Small intestine (tissue), 16 donors: ENCODE results near the gene PRIM2. TPM values are rescaled to one million over a fixed set of nuclear protein-coding genes. Genes with fewer than 3 reads are reported as not detected.
"Not testable (repeated sequence)": the region's sequence is repeated elsewhere in the genome, so short reads cannot be mapped to it uniquely, and the experiment has no call there.

Experiments
- DNase-seq, 2 donors: peaks; one replicate each; pipeline versions ENCODE4 v3.0.0 to v3.0.0-alpha.2; 2013
- FAIRE-seq: peaks from 2 replicates; lab custom pipeline; 2012; peaks lifted over from hg19 to GRCh38; lab: Jason Lieb, UNC
- H3K27ac ChIP-seq, 3 donors: one replicate each; pipeline ENCODE4 v1.5.1; 2013; ENCODE audit warnings: low read length in 2 of 3, mild to moderate bottlenecking in 2 of 3, control low read depth in 1 of 3, inconsistent platforms in 1 of 3, low read depth in 1 of 3, moderate library complexity in 1 of 3
- H3K27me3 ChIP-seq, 3 donors: one replicate each; pipeline ENCODE4 v1.6.1; 2013; ENCODE audit warnings: low read length in 3 of 3, inconsistent platforms in 1 of 3; ENCODE audit not compliant: control insufficient read depth in 3 of 3, insufficient read depth in 3 of 3
- H3K36me3 ChIP-seq, 3 donors: one replicate each; pipeline ENCODE4 v1.6.1; 2013; ENCODE audit warnings: low read length in 3 of 3, inconsistent platforms in 1 of 3, low read depth in 1 of 3, mild to moderate bottlenecking in 1 of 3, moderate library complexity in 1 of 3; ENCODE audit not compliant: control insufficient read depth in 3 of 3, insufficient read depth in 2 of 3
- H3K4me1 ChIP-seq, 3 donors: one replicate each; pipeline ENCODE4 v1.6.1; 2013; ENCODE audit warnings: low read length in 2 of 3, inconsistent platforms in 1 of 3, low read depth in 1 of 3, mild to moderate bottlenecking in 1 of 3, moderate library complexity in 1 of 3; ENCODE audit not compliant: control insufficient read depth in 3 of 3, insufficient read depth in 2 of 3
- H3K4me3 ChIP-seq, 3 donors: one replicate each; pipeline ENCODE4 v1.5.1; 2013; ENCODE audit warnings: low read length in 3 of 3, control low read depth in 1 of 3, inconsistent platforms in 1 of 3, low read depth in 1 of 3, mild to moderate bottlenecking in 1 of 3, moderate library complexity in 1 of 3
- H3K9me3 ChIP-seq, 2 donors: one replicate each; pipeline ENCODE4 v1.6.1; 2013; ENCODE audit warnings: low read depth in 1 of 2, low read length in 1 of 2; ENCODE audit not compliant: control insufficient read depth in 2 of 2, insufficient read depth in 1 of 2
- WGBS, 3 donors: extraction: QIAGEN DNeasy Blood & Tissue Kit; methylation state at CpG; one replicate each; pipeline ENCODE4 v1.1.7; 2013; 5-methylcytosine and 5-hydroxymethylcytosine counted together
- long read RNA-seq, 10 donors: transcript quantifications; one replicate each; lab custom pipeline, GENCODE V29; 2026
- polyA plus RNA-seq, 4 donors: library from polyadenylated mRNA; stranded (reverse) in 3 of 4; unstranded in 1 of 4; fragments of 200-250 nt in 3 of 4; fragments of 120-200 nt in 1 of 4; gene quantifications; one replicate each; pipeline versions ENCODE4 v1.2.1 to v1.2.3, GENCODE V29; 2013
- donor health status: healthy with polysubstance abuse.
- donor health status: control.
- donor health status: control.
- donor health status: Bipolar disorder and iron deficiency.
- donor health status: healthy.

PRIM2 gene
- polyA plus RNA-seq: 1 to 10 TPM; 2.7 to 9.7 (median 5.9) TPM
- long read RNA-seq, donor 1, partial matches to known transcripts: 0 of 4 reads
- long read RNA-seq, donor 1, other reads (novel, unspliced or antisense): 0 of 4 reads
- long read RNA-seq, donor 2: 0 reads
- long read RNA-seq, donor 3: 0 reads
- long read RNA-seq, donor 4: 0 reads
- long read RNA-seq, donor 5: 0 reads
- long read RNA-seq, donor 6: 0 reads
- long read RNA-seq, donor 7, partial matches to known transcripts: 0 of 1 reads
- long read RNA-seq, donor 7, other reads (novel, unspliced or antisense): 0 of 1 reads
- long read RNA-seq, donor 8: 0 reads
- long read RNA-seq, donor 9: 0 reads
- long read RNA-seq, donor 10, partial matches to known transcripts: 6 of 8 reads
- long read RNA-seq, donor 10, other reads (novel, unspliced or antisense): 0 of 8 reads

GRCh38 chr6:57317060-57317943 lies at the start of gene PRIM2:
Gene PRIM2 (plus strand): TSS chr6:57317630. CDS start chr6:57318446, 816 bp downstream.
- peaks cover 0 to 9% (median 0%) of the 10 kb centered on the region in 3 donors for H3K4me1 ChIP-seq
- peak; percentile 92 for DNase-seq
- no peak for FAIRE-seq
- no peaks in the 10 kb centered on the region for H3K9me3 ChIP-seq
- peak within 1 kb of the TSS in 2 of 3 donors; percentile 36 to 73 for H3K27ac ChIP-seq
- H3K4me3 ChIP-seq: peak within 1 kb of the TSS; percentile 50 to 89 (median 82)
- peaks cover 0 to 5% (median 0%) of the 10 kb centered on the region in 3 donors for H3K36me3 ChIP-seq
- peaks cover 0 to under 1% (median 0%) of the 10 kb centered on the region in 3 donors for H3K27me3 ChIP-seq
- 0 to 1% (median 1%) methylated on average over 27 of the region's 27 CpGs for WGBS, 3 donors

GRCh38 chr6:57268294-57268640 lies 49.2 kb upstream of the PRIM2 start:
- H3K4me3 ChIP-seq: no peak overlapping the region
- H3K9me3 ChIP-seq: no peaks in the 10 kb centered on the region
- FAIRE-seq (no peak), DNase-seq (no peak)
- no peaks in the 10 kb centered on the region for H3K36me3 ChIP-seq
- H3K27ac ChIP-seq: no peak overlapping the region
- no peaks in the 10 kb centered on the region for H3K4me1 ChIP-seq
- no peaks in the 10 kb centered on the region for H3K27me3 ChIP-seq

GRCh38 chr6:57274113-57274824 lies 43.2 kb upstream of the PRIM2 start:
- WGBS, 3 donors: 87 to 89% (median 88%) methylated on average over 17 of the region's 17 CpGs
- not testable (repeated sequence) for FAIRE-seq, H3K4me1 ChIP-seq, H3K9me3 ChIP-seq, DNase-seq, H3K27ac ChIP-seq, H3K4me3 ChIP-seq, H3K36me3 ChIP-seq, H3K27me3 ChIP-seq

GRCh38 chr6:57275384-57275783 lies 42.0 kb upstream of the PRIM2 start:
- DNase-seq (no peak), FAIRE-seq (no peak)
- H3K4me1 ChIP-seq: no peaks in the 10 kb centered on the region
- WGBS, 3 donors: 66 to 75% (median 66%) methylated on average over 3 of the region's 3 CpGs
- no peaks in the 10 kb centered on the region for H3K36me3 ChIP-seq
- peaks cover 0 to 2% (median 0%) of the 10 kb centered on the region in 3 donors for H3K27me3 ChIP-seq
- no peak overlapping the region for H3K4me3 ChIP-seq
- no peaks in the 10 kb centered on the region for H3K9me3 ChIP-seq
- no peak overlapping the region for H3K27ac ChIP-seq

GRCh38 chr6:57276946-57277345 lies 40.5 kb upstream of the PRIM2 start:
- DNase-seq (no peak), FAIRE-seq (no peak)
- H3K9me3 ChIP-seq: no peaks in the 10 kb centered on the region
- H3K27ac ChIP-seq: no peak overlapping the region
- no peaks in the 10 kb centered on the region for H3K36me3 ChIP-seq
- no peak overlapping the region for H3K4me3 ChIP-seq
- H3K4me1 ChIP-seq: no peaks in the 10 kb centered on the region
- H3K27me3 ChIP-seq: peaks cover 0 to 2% (median 0%) of the 10 kb centered on the region in 3 donors

GRCh38 chr6:57278570-57278969 lies 38.9 kb upstream of the PRIM2 start:
- Histone ChIP-seq H3K27ac (no peak overlapping the region), H3K27me3 (peaks cover 0 to 2% (median 0%) of the 10 kb centered on the region in 3 donors), H3K4me1 (no peaks in the 10 kb centered on the region), H3K4me3 (no peak overlapping the region), H3K36me3 (no peaks in the 10 kb centered on the region), H3K9me3 (no peaks in the 10 kb centered on the region)
- DNase-seq (no peak), FAIRE-seq (no peak)
- 72 to 92% (median 75%) methylated on average over 2 of the region's 2 CpGs for WGBS, 3 donors

- no peak overlapping the region for H3K27ac ChIP-seq
- DNase-seq: no peak
These were observed 38.4 kb upstream of the PRIM2 start for GRCh38 chr6:57279013-57279412.

GRCh38 chr6:57283106-57283505 lies 34.3 kb upstream of the PRIM2 start:
- H3K27ac ChIP-seq: no peak overlapping the region
- H3K27me3 ChIP-seq: peaks cover 0 to 2% (median 2%) of the 10 kb centered on the region in 3 donors
- FAIRE-seq (no peak), DNase-seq (no peak)
- H3K4me3 ChIP-seq: no peak overlapping the region
- H3K4me1 ChIP-seq: no peaks in the 10 kb centered on the region
- H3K36me3 ChIP-seq: no peaks in the 10 kb centered on the region
- H3K9me3 ChIP-seq: no peaks in the 10 kb centered on the region

More at GRCh38 chr6:57279013-57279412, 38.4 kb upstream of the PRIM2 start:
- Histone ChIP-seq H3K4me3 (no peak overlapping the region), H3K4me1 (no peaks in the 10 kb centered on the region), H3K9me3 (no peaks in the 10 kb centered on the region), H3K27me3 (peaks cover 0 to 2% (median 0%) of the 10 kb centered on the region in 3 donors), H3K36me3 (no peaks in the 10 kb centered on the region)
- no peak for FAIRE-seq
- 81 to 86% (median 82%) methylated on average over 2 of the region's 2 CpGs for WGBS, 3 donors
